Activated CD8-positive, alpha-beta memory T cell treated with anti-CD3 and anti-CD28 coated beads for 1 hour (primary cell): ENCODE results near the gene SLC7A6OS.
A peak's percentile ranks its signal among the peaks of the same experiment; 100 is the strongest.

Experiments
- DNase-seq, 2 donors: peaks; one replicate each; pipeline ENCODE4 v3.0.0-alpha.2; 2020; ENCODE audit warnings: low read depth in 1 of 2; ENCODE audit errors: extremely low read depth in 1 of 2

The SLC7A6OS gene

DNA sequence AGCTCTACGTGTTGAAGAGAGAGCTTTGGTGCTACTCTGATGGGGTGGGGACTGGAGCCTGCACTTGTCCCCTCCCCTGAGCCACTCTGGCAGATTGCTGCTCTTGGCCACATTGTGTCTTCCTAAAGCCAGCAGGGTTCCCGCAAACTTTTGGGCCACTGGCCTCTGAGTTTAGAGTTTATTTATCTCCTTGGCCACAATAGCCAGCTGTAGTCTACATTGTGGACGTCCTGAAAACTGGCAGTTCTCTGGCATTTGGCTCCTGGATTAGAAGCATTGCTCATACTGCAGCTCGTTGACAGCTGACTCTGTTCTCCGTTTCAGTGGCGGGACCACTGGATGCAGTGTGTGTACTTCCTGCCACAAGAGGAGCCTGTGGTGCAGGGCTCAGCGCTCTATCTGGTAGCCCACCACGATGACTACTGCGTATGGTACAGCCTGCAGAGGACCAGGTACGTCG is 34.6 kb upstream of the SLC7A6OS start:
- DNase-seq = no peak

DNA sequence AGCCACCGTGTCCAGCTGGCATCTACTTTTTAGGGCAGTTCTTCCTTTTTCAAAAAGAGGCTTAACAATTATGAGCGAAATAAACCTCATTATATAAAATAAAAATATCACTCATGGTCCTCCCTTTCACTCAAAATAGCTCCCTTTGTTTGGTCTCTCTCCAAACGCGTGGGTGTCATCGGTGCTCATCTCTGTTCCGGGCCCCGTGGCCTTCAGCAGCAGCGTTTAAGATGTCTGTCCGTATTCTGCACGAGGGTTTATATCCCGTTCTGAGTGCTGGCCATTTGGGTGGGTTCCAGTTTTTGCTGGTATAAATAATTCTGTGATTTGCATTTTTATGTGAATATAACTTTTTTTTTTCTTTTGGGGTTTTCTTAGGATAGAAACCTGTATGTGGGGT is 33.5 kb upstream of the SLC7A6OS start:
- no peak for DNase-seq

DNA sequence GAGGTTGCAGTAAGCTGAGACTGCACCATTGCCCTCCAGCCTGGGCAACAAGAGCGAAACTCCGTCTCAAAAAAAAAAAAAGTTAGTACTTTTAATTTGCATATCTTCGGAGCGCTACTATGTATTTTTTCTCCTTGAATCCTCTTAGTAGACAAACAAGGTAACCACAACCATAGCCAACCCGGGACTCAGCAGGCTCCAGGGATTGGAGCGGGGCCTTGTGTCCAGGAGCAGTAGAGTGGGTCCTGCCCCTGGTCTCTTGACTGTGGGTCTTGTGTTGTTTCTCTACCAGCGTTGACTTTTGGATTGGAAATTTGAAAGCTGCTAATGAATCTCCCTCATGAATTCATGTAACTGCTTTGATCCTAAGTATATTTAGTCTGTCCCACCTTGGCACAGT is 32.4 kb upstream of the SLC7A6OS start:
- DNase-seq = no peak

DNA sequence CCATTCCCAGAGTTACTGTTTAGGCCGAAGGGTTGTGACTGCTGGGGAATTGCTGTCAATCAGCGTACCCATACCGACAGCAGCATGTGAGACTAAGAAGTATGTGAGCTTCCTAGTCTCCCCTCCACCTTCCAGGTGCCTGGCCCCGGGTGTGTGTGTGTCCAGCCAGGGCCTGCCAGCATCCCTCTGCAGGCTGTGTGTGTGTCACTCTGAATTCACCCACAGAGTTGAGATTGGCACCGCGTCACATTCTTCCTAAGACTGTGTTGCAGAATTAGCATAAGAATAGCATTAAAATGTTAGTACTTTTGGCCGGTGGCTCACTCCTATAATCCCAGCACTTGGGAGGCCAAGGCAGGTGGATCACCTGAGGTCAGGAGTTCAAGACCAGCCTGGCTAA is 31.9 kb upstream of the SLC7A6OS start:
- DNase-seq = no peak

DNA sequence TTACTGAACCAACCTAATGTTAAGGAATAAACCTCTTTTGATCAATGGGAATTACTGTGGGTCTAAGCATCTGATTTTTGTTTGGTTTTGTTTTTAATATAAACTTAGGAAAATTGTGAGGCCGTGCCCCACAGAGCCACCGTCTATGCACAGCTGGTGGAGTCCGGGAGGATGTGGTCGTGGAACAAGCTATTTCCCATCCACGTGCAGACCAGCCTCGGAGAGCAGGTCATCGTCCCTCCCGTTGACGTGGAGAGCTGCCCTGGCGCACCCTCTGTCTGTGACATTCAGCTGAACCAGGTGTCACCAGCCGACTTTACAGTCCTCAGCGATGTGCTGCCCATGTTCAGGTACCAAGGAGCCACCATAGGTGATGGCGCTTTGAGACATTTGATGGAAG is 28.5 kb upstream of the SLC7A6OS start:
- no peak for DNase-seq

DNA sequence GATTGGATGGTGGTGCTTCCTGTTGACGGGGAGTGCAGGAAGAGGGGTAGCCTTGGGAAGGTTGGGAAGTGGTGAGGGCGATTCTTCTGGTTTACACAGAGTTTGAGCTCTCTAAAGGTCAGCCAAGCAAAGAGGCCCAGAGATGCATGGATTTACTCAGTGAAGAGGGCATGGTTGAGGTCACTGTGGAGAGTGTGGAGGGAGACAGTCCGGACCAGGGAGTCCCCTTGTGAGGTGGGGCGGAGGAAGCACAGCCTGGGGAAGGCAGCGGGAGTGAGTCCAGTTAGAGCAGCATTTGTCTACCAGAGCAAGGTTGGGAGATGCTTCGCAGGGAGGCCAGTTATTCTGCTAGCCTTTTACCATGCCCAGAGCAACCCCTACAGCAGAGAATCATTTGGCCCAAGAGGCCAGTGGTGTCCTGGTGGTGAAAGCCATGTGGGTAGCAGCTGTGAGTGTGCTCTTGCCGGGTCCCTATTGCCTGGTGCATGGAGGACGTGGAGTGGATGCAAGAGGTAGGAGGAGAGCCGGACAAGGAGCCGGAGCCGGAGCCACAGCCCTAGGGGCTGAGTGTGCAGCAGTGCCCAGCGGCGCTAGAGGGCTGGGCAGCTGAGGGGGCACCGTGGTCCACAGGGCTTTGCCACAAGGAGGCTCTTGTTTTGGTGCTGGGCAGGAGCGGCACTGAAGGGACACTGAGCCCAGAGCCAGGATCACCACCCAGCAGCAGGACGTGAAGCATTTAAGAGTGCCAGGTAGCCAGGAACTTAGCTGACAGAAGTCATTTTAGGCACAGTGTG is 27.8 kb upstream of the SLC7A6OS start:
- DNase-seq = no peak

DNA sequence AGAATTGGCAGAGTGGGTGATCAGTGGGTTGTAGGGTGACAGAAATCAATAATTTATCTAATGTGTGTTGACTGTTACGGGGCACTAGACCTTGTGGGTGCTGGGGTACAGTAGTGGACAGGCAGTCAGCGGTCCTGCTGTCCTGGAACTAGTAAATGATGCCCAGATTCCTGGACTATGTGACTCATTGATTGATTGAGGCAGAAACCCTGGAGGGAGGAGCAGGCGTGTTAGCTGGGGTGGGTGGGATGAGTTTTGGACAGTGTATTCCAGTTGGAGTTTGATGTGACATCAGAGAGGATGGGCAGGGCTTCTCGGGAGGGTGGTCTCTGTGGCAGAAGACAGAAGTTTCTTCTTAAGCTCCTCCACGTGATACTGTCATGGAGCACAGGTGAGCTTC is 24.4 kb upstream of the SLC7A6OS start:
- DNase-seq = no peak

DNA sequence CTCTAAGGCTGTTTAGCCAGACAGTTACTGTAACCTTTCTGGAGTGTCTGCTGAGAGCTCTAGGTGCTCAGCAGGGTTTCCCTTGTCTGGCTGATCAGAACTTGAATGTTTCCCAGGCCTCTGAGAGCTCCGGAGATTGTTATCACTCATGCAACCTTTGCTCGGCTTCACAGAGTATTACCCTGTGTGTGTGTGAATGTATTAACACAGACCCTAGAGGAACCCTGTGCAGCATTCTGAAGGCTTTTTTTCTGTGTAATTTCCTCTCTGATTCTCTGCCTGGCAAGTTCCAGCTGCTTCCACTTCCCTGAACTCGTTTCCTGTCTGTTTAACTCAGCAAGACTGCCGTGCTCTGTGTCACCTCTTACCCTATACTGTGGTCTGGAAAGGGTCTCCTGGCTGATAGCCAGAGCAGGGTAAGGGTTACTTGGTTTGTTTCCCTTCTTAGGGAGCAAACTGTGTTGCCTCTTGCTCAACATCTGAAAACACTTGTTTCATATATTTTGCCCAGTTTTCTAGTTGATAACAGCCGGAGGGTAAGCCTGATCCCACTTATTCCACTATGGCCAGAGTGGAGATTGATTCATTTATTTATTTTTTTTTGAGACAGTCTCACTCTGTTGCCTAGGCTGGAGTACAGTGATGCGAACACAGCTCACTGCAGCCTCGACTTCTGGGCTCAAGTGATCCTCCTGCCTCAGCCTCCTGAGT is 21.8 kb upstream of the SLC7A6OS start:
- no peak for DNase-seq

DNA sequence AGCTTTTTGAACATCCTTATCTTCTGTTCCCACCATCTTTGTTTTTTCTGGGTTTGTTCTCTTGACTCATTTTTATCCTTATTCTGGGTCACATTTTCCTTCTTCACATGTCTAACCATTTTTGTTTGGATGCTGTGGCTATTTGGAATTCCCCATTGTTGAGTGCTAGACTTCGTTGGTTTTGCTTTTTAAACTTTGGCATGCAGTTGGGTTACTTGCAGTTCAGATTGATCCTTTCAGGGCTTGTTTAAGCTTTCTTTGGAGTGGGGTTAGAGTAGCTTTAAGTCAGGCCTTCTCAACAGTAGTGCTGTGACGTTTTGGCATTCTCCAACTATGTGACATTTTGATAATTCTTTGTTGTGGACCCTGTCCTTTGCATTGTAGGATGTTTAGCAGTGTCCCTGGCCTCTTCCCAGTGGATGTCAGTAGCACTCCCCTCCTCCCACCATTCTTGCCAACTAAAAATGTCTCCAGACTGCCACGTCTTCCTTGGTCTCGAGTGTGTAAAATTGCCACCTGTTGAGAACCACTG is 21.2 kb upstream of the SLC7A6OS start:
- no peak for DNase-seq

DNA sequence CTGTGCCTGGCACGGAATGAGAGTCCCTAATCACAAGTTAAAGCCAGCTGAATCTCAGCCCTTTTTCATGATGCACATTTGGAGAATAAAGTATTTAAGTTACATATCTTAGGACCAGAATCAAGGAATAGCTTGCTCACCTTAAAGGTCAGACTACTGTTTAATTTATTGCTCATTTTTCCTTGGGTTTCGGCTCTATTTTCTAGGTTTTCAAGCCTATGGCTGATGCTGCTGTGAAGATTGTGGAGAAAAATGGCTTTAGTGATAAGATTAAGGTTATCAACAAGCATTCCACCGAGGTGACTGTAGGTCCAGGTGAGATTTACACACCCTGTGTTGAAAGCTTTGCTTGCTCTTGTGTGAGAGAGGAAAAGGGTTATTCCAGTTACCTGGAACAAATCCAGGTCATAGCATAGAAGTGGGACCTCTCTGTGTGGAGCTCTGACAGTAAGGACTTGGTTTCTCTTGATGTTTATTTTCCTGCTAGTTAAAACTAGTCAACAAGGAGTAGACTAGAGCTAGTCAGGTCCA is 18.2 kb upstream of the SLC7A6OS start:
- no peak for DNase-seq

DNA sequence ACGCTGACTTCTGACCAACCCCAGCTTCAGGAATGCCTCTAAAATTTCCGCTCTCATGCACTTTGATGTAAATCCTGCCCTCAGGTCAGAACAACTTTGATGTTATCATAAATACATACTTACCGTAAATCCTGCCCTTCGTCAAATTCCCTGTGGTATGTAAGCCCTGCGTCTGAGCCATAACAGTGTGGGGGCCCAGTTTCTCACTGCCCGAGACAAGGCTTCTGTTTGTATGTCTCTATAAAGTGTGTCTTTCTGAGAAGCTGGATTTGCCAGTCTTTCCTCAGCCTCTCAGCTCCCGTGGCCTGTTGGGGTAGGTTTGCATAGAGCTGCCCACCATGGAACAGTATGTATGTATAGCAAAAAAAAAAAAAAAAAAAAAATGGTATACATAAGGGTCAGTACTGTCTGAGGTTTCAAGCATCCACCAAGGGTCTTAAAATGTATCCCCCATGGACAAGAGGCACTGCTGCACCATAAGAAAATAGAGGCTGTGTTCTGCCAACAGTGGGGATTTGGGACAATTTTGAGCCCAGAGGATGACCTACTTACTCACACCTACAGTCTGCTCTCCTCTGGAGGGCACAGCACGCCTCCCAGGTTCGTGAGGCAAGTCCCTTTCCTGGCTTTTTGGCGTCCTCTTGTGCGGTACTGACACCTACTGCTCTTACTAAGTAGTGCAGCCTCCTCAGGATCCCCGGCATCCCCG is 17.6 kb upstream of the SLC7A6OS start:
- DNase-seq = peak; percentile 56 to 63

DNA sequence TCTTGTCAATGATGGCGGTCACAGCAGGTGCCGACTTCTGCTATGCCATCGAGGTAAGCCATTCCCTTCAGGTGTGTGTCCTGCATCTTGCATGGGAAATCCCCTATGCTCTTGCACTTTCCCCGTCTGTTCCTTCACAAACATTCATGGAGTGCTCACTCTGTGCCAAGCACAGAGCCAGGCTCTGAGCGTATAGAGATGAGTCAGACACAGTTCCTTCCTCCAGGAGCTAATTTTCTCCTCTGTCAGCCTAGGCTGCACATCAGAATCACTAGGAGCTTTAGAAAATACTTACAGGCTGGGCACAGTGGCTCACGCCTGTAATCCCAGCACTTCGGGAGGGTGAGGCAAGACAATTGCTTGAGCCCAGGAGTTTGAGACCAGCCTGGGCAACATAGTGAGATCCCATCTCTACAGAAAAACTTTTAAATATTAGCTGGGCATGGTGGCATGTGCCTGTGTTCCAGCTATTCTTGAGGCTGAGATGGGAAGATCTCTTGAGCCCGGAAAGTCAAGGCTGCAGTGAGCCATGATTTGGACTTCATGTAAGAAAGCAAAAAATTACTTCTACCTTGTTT is 14.1 kb upstream of the SLC7A6OS start:
- no peak for DNase-seq

DNA sequence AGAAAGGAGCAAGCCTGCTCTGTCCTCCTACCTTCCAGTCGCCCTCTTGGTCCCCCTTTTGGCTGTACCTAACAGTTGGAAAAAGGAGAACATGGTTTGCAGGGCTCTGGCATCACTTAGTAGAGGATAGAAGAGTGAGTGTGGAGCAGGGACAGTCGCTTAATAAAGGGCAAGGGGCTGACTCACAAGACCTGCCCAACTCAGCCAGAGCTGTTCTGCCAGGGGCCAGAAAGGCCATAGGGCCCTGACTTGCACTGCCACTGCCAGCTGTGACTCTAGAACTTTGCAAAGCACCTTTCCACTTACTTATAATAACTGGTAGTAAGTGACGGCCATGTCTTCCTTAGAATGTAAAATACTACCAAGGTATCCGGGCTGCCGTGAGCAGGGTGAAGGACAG is 13.6 kb upstream of the SLC7A6OS start:
- DNase-seq = no peak

DNA sequence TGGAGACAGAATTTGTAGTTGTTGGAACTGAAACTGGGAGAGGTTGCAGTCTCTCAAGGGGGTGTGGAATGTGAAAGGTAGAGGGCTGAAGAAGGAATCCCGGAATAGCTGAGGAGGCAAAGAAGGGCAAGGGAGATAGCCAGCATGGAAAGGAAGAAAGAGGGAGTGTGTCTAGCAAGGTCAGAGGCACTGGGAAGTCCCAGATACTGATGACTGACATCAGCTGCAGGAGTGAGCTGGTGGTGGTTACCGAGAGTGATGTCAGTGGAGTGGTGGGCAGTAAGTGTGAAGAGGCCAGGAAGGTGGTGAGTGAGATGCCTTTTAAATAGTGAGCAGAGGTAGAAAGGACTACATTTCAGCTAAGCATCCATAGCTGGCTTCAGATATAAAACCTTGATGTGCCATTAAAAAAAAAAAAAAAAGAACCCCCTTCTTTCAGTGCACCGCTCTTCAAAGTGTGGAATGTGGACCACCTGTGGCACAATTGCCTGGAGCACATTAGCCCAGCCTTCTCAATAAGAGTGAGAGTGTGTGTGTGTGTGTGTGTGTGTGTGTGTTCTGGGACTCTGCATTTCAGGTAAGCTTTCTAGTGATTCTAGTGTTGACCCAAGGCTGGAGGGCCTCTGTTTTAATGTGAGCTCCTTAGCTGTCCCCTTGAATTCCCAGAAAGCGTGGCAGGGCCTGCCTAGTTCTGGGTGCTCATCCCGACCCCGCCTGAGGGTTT is 8.6 kb upstream of the SLC7A6OS start:
- DNase-seq = no peak

DNA sequence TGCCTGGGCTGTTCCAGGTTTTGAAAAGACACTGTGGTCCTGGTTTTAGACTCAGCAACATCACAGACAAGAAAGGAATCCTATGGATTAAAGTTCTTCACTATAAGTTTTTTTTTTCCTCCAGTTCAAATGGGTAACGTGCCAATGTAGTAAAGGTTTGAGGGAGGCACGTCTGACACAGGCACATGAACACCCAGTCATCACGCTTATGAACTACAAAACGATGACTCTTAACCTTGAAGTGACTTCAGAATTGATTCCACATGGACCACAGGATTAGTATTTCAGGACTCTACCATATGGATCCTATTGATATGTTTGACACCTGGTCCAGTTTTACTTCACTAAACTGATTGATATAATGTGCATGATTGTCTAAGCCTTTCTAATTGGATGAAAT is 2.4 kb upstream of the SLC7A6OS start:
- DNase-seq = no peak

DNA sequence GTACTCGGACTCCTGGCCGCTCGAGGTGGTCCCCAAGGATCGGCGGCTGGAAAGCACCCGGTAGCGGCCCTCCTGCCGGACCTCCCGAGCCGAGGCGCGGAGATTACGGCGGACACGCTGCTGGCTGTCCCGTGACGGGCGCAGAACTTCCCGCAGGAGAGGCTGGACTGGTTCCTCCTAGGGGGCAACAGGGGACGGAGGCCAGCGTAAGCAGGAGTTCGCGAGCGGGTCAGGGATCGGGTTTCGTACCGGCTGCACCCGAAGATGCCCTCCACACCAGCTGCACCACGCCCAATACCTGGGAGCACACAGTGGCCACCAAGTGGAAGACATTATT is 341 bp downstream of the SLC7A6OS start:
- DNase-seq = no peak

DNA sequence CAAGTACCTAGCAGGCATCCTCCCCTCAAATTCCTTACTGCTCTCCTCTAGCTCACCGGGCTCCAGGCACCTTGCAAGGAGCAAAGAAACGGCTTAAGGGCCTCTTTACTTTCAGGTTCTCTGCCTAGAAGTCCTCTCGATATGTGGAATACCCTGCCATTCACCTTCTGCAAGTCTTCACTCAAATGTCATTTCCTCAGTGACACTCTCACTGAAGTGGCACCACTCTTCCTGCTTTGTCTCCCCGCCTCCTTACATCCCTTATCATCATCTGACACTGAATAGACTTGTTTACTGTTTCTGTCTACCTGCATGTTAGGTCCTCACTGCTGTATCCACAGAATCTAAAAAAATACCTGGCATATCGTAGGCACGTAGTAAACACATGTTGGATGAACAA is 947 bp downstream of the SLC7A6OS start:
- no peak for DNase-seq

DNA sequence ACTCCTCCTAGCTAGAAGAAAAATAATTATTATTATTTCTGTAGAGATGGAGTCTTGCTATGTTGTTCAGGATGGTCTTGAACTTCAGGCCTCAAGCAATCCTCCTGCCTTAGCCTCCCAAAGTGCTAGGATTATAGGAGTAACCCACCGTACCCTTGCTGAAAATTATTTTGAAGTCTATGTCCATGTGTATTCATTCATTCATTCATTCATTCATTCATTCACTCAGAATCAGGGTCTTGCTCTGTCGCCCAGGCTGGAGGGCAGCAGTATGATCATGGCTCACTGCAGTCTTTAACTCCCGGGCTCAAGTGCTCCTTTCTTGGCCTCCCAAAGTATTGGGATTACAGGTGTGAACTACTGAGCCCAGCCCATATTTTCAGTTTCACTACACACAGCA is 4.1 kb downstream of the SLC7A6OS start:
- no peak for DNase-seq

DNA sequence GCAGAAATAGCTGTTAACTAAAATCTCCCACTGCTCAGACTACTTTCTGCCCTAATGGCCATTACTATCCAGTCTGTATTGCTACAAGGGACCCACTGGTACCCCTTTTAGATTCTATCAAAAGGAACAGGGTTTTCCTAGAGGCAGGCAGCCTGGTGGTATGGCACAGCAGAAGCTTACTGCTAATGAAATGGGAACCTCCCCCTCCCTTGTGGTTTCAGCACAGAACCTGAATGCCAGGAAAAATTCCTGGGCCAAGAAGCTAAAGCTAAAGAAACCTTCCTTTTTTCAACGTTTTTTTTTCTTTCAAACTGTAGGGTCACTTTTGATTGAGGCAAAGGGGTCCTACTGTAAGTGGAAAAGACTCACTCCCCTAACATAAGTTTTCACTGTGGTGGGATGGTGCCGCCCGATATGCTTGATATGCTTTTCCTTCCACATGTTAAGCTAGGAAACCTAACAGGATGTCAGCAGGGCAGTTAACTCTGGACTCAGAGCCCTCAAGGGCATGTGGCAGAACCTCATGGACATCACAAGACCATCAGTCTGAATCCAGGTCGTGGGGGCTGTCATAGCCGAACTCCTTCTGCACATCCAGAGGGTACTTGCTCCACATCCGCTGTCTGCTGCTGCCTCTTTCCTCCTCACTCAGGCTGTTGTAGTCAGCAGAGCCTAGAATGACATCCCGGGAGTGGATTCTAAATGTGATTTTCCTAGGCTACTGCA is 9.8 kb downstream of the SLC7A6OS start:
- DNase-seq = no peak
